GM12878 (cell line): Measurements from ENCODE around the gene DPF3. TPM values are rescaled to one million over a fixed set of nuclear protein-coding genes. Genes with fewer than 3 reads are reported as not detected.

ENCODE experiments used
- ATF7 ChIP-seq: fragments of 450-650 bp; IDR thresholded peaks from 2 replicates; pipeline ENCODE4 v1.6.1; 2016; ENCODE audit warnings: low read depth, mild to moderate bottlenecking
- BCL11A ChIP-seq: IDR thresholded peaks from 2 replicates; pipeline ENCODE4 v1.6.1; 2011; ENCODE audit warnings: low read depth, low read length
- CEBPZ ChIP-seq: fragments of 150-350 bp; IDR thresholded peaks from 2 replicates; pipeline ENCODE4 v1.6.1; 2016; ENCODE audit warnings: low read depth, low read length
- FOXK2 ChIP-seq: fragments of 450-650 bp; IDR thresholded peaks from 2 replicates; pipeline ENCODE4 v1.6.1; 2017; ENCODE audit warnings: mild to moderate bottlenecking, moderate library complexity
- NR2C2 ChIP-seq: IDR thresholded peaks from 2 replicates; pipeline ENCODE4 v1.6.1; 2011; ENCODE audit warnings: borderline replicate concordance, low read depth; ENCODE audit not compliant: control insufficient read depth, insufficient read length
- SMC3 ChIP-seq: IDR thresholded peaks from 2 replicates; pipeline ENCODE4 v1.6.1; 2011; ENCODE audit warnings: low read length, improper control_type of control experiment, borderline replicate concordance
- SPI1 ChIP-seq: IDR thresholded peaks from 2 replicates; pipeline ENCODE4 v1.6.1; 2011; ENCODE audit warnings: low read depth, mild to moderate bottlenecking, low read length, moderate library complexity, borderline replicate concordance; ENCODE audit not compliant: insufficient read depth
- STAT3 ChIP-seq: IDR thresholded peaks from 2 replicates; pipeline ENCODE4 v1.6.1; 2011; ENCODE audit warnings: low read depth, low read length, improper control_type of control experiment
- ZBED1 ChIP-seq: IDR thresholded peaks from 2 replicates; pipeline ENCODE4 v1.6.1; 2016; ENCODE audit warnings: borderline replicate concordance
- ZBTB4 ChIP-seq: fragments of 450-650 bp; formaldehyde crosslinking; IDR thresholded peaks from 2 replicates; pipeline ENCODE4 v1.4.0; 2022; ENCODE audit warnings: mild to moderate bottlenecking, moderate library complexity
- ZNF217 ChIP-seq: fragments of 450-650 bp; IDR thresholded peaks from 2 replicates; pipeline ENCODE4 v1.6.1; 2017; ENCODE audit warnings: antibody characterized with exemption, mild to moderate bottlenecking
- polyA plus RNA-seq, 11 experiments: library from polyadenylated mRNA; depleted of rRNA in 4 of 11; unstranded in 6 of 11; stranded (reverse) in 5 of 11; fragments of >200 nt; fragmentation: Nextera tagmentation in 4 of 11; fragmentation: Illumina TruSeq in 1 of 11; extraction: Ambion mirVana in 4 of 11; extraction: Trizol in 1 of 11; gene quantifications; 1 replicate in 1 of 11; 2 replicates in 10 of 11; pipeline versions ENCODE4 v1.2.1 to v1.2.3, GENCODE V29; 2011 to 2016; ENCODE audit warnings: inconsistent platforms in 2 of 11, missing spikeins in 2 of 11, low read depth in 1 of 11
- total RNA-seq, 4 experiments: library from RNA; depleted of rRNA in 3 of 4; stranded (reverse); fragments of >200 nt in 3 of 4; fragmentation: Illumina TruSeq in 1 of 4; extraction: Trizol in 1 of 4; gene quantifications; 2 replicates each; pipeline versions ENCODE4 v1.2.1 to v1.2.3, GENCODE V29; 2013 to 2021
- TF ChIP-seq, protein P1 (sequence below): fragments of 450-650 bp; IDR thresholded peaks from 2 replicates; pipeline ENCODE4 v1.6.1; 2017; ENCODE audit warnings: borderline replicate concordance
- TF ChIP-seq, protein P2 (sequence below): fragments of 450-650 bp; IDR thresholded peaks from 2 replicates; pipeline ENCODE4 v1.6.1; 2017; ENCODE audit warnings: low read depth, mild to moderate bottlenecking, moderate library complexity
- TF ChIP-seq, protein P3 (sequence below): fragments of 450-650 bp; conservative IDR thresholded peaks from 2 replicates; pipeline ENCODE4 v1.6.1; 2017; ENCODE audit warnings: mild to moderate bottlenecking, moderate library complexity

The DPF3 gene
- total and polyA plus RNA-seq, 10 of the 15 experiments (the other 5 are each of a cell fraction or from before 2014, with no cell fraction given) = 0.69 to 8.0 (median 2.2) TPM

DNA sequence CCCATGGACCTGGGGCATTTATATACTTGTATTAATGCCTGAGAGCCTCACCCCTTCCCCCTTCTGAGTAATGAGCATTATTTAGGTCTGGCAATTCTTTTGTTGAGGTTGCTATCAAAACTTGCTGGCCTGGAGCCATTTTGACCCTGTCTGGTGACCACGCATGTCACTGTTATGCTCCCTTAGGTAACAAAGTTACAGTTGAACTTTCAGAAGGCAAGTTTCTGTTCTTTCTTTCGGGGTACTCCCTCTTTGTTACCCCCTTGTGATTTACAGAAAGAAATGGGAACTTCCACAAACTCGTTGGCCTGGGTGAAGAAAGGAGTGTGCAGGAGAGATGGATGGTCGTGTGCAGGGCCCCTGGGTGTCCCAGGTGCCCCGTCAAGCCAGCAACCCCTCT is 305.4 kb downstream of the DPF3 start (continued):
- TF ChIP-seq, protein P1, sequence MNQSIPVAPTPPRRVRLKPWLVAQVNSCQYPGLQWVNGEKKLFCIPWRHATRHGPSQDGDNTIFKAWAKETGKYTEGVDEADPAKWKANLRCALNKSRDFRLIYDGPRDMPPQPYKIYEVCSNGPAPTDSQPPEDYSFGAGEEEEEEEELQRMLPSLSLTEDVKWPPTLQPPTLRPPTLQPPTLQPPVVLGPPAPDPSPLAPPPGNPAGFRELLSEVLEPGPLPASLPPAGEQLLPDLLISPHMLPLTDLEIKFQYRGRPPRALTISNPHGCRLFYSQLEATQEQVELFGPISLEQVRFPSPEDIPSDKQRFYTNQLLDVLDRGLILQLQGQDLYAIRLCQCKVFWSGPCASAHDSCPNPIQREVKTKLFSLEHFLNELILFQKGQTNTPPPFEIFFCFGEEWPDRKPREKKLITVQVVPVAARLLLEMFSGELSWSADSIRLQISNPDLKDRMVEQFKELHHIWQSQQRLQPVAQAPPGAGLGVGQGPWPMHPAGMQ = no peak
- TF ChIP-seq ZBTB4 (CRISPR knock-in tag) (no peak), CEBPZ (no peak), NR2C2 (no peak), ZNF217 (no peak), FOXK2 (no peak), BCL11A (no peak), ATF7 (peak; percentile 12; the same call in 1 of the 2 replicates), STAT3 (no peak), SMC3 (no peak), ZBED1 (no peak), SPI1 (peak; percentile 42; the same call in 1 of the 2 replicates)
- TF ChIP-seq, protein P2, sequence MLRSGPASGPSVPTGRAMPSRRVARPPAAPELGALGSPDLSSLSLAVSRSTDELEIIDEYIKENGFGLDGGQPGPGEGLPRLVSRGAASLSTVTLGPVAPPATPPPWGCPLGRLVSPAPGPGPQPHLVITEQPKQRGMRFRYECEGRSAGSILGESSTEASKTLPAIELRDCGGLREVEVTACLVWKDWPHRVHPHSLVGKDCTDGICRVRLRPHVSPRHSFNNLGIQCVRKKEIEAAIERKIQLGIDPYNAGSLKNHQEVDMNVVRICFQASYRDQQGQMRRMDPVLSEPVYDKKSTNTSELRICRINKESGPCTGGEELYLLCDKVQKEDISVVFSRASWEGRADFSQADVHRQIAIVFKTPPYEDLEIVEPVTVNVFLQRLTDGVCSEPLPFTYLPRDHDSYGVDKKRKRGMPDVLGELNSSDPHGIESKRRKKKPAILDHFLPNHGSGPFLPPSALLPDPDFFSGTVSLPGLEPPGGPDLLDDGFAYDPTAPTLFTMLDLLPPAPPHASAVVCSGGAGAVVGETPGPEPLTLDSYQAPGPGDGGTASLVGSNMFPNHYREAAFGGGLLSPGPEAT = peak; percentile 49; the same call in 1 of the 2 replicates
- TF ChIP-seq, protein P3, sequence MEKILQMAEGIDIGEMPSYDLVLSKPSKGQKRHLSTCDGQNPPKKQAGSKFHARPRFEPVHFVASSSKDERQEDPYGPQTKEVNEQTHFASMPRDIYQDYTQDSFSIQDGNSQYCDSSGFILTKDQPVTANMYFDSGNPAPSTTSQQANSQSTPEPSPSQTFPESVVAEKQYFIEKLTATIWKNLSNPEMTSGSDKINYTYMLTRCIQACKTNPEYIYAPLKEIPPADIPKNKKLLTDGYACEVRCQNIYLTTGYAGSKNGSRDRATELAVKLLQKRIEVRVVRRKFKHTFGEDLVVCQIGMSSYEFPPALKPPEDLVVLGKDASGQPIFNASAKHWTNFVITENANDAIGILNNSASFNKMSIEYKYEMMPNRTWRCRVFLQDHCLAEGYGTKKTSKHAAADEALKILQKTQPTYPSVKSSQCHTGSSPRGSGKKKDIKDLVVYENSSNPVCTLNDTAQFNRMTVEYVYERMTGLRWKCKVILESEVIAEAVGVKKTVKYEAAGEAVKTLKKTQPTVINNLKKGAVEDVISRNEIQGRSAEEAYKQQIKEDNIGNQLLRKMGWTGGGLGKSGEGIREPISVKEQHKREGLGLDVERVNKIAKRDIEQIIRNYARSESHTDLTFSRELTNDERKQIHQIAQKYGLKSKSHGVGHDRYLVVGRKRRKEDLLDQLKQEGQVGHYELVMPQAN = no peak
